GM20431 (cell line): Measurements from ENCODE around the gene MAPK10.
"Not testable (repeated sequence)": the region's sequence is repeated elsewhere in the genome, so short reads cannot be mapped to it uniquely, and the experiment has no call there.

Experiments
- in situ Hi-C: fragments of 300-500 bp; cut with MseI, MboI; formaldehyde crosslinking; loops from one replicate; pipeline ENCODE4 v1.15.0; 2020; ENCODE audit warnings: low sequenced_read_pairs; ENCODE audit not compliant: unreplicated experiment

Gene MAPK10

GRCh38 chr4:86220121-86220520 is 139.7 kb downstream of the MAPK10 start:
- in situ Hi-C loops, result no loop called here

- in situ Hi-C loops, result no loop called here
Measured at GRCh38 chr4:86218746-86219473, 140.9 kb downstream of the MAPK10 start.

- in situ Hi-C loops, result no loop called here
Measured at GRCh38 chr4:86203176-86203575, 156.7 kb downstream of the MAPK10 start.

GRCh38 chr4:86185659-86186058 is 174.2 kb downstream of the MAPK10 start:
- in situ Hi-C loops, result no loop called here

- in situ Hi-C loops, result no loop called here
Measured at GRCh38 chr4:86184901-86185285, 175.0 kb downstream of the MAPK10 start.

GRCh38 chr4:86184216-86184900 is 175.5 kb downstream of the MAPK10 start:
- in situ Hi-C loops, result no loop called here

- in situ Hi-C loops, result no loop called here
Measured at GRCh38 chr4:86181585-86181984, 178.3 kb downstream of the MAPK10 start.

- in situ Hi-C loops, result no loop called here
Measured at GRCh38 chr4:86178211-86178610, 181.6 kb downstream of the MAPK10 start.

- in situ Hi-C loops, result no loop called here
Measured at GRCh38 chr4:86174506-86174905, 185.3 kb downstream of the MAPK10 start.

- in situ Hi-C loops, result not testable (repeated sequence)
Measured at GRCh38 chr4:86168335-86168734, 191.5 kb downstream of the MAPK10 start.

- in situ Hi-C loops, result no loop called here
Measured at GRCh38 chr4:86160426-86160825, 199.4 kb downstream of the MAPK10 start.

- in situ Hi-C loops, result no loop called here
Measured at GRCh38 chr4:86159216-86159615, 200.6 kb downstream of the MAPK10 start.

GRCh38 chr4:86156531-86156930 is 203.3 kb downstream of the MAPK10 start:
- in situ Hi-C loops, result no loop called here

GRCh38 chr4:86155766-86156165 is 204.1 kb downstream of the MAPK10 start:
- in situ Hi-C loops, result no loop called here

- in situ Hi-C loops, result no loop called here
Measured at GRCh38 chr4:86152454-86152853, 207.4 kb downstream of the MAPK10 start.

GRCh38 chr4:86151196-86151595 is 208.7 kb downstream of the MAPK10 start:
- in situ Hi-C loops, result no loop called here

- in situ Hi-C loops, result no loop called here
Measured at GRCh38 chr4:86141161-86141560, 218.7 kb downstream of the MAPK10 start.

- in situ Hi-C loops, result no loop called here
Measured at GRCh38 chr4:86132468-86132867, 227.4 kb downstream of the MAPK10 start.

- in situ Hi-C loops, result no loop called here
Measured at GRCh38 chr4:86131456-86131855, 228.4 kb downstream of the MAPK10 start.

- in situ Hi-C loops, result no loop called here
Measured at GRCh38 chr4:86130160-86130933, 229.5 kb downstream of the MAPK10 start.

GRCh38 chr4:86129546-86129945 is 230.3 kb downstream of the MAPK10 start:
- in situ Hi-C loops, result no loop called here
